Measurements from ENCODE around the gene EEF1E1.

EEF1E1 gene

DNA sequence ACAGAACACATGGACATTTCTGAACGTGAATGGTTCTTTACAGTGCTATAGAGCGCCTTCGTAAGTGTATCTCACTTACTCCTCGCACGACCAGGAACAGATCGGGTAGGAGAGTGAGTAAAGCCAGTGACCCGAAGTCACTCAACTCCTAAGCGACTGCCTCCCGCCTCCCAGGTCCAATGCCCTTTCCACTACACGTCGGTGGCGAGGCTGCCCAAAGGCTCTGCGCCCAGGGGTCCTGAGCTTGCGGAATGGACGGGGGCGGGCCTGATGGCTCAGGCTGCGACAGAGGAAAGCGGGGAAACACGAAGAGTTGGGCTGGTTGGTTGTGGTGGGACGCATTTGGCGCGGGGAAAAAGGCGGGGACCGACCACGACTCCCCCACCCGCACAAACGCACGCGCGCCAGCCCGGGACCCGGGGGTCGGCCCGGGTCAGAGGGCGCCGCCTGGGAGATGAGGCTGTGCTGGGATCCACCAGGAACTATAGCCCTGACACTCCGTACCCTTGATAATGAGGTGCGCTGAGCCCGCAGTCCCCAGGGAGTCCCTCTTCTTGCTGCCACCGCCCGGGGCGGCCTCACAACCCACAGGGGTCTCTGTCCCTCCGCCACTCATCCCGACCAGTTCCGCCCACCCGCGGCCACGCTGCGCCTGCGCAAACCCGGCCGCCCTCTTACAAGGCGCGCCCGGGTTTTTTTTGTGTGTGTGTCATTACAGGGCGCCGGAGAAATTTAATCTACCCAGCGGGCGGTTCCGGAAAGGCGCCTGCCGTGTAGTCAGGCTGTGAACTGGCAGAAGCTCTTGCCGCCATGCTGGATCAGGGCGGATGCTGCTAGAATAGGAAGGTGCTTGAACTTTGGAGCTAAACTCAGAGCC lies 38.3 kb downstream of the EEF1E1 start, which contains the start of gene BLOC1S5 (continued):
- TF ChIP-seq TSHZ1 (tag by site-specific recombination; IDR thresholded peaks at IDR 0.05; ENCODE audit: borderline replicate concordance) = no peak
- peak; percentile 21; the same call in 1 of the 2 replicates for TF ChIP-seq ZNF10 (tag by site-specific recombination; IDR thresholded peaks at IDR 0.05)
- peak; percentile 39; the same call in 1 of the 2 replicates for TF ChIP-seq ZNF394 (tag by site-specific recombination; IDR thresholded peaks at IDR 0.05; ENCODE audit: borderline replicate concordance)
- peak; percentile 77; the same call in 1 of the 2 replicates for TF ChIP-seq ZNF530 (tag by site-specific recombination; IDR thresholded peaks at IDR 0.05; ENCODE audit: low read depth)
- peak; percentile 76 for TF ChIP-seq KLF16 (tag by site-specific recombination; IDR thresholded peaks at IDR 0.05)
- peak; percentile 86 for TF ChIP-seq ZBTB20 (tag by site-specific recombination; IDR thresholded peaks at IDR 0.05)
- TF ChIP-seq REST (tag by site-specific recombination; IDR thresholded peaks at IDR 0.05) = peak; percentile 45; the same call in 1 of the 2 replicates
- TF ChIP-seq, protein P1, sequence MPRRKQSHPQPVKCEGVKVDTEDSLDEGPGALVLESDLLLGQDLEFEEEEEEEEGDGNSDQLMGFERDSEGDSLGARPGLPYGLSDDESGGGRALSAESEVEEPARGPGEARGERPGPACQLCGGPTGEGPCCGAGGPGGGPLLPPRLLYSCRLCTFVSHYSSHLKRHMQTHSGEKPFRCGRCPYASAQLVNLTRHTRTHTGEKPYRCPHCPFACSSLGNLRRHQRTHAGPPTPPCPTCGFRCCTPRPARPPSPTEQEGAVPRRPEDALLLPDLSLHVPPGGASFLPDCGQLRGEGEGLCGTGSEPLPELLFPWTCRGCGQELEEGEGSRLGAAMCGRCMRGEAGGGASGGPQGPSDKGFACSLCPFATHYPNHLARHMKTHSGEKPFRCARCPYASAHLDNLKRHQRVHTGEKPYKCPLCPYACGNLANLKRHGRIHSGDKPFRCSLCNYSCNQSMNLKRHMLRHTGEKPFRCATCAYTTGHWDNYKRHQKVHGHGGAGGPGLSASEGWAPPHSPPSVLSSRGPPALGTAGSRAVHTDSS (tag by site-specific recombination; IDR thresholded peaks at IDR 0.05) = no peak
- TF ChIP-seq ZBTB21 (tag by site-specific recombination; IDR thresholded peaks at IDR 0.05) = peak; percentile 31; the same call in 1 of the 2 replicates
- TF ChIP-seq ZNF362 (tag by site-specific recombination; IDR thresholded peaks at IDR 0.05) = peak; percentile 100
- peak; percentile 80; the same call in 1 of the 2 replicates for TF ChIP-seq ZEB2 (tag by site-specific recombination; IDR thresholded peaks at IDR 0.05)
- peak; percentile 32; the same call in 1 of the 2 replicates for TF ChIP-seq ZNF341 (tag by site-specific recombination; IDR thresholded peaks at IDR 0.05; ENCODE audit: low read depth)
- TF ChIP-seq ZNF629 (tag by site-specific recombination; IDR thresholded peaks at IDR 0.05) = peak; percentile 85
- TF ChIP-seq ZNF548 (tag by site-specific recombination; IDR thresholded peaks at IDR 0.05) = no peak
- no peak for TF ChIP-seq ZNF112 (tag by site-specific recombination; IDR thresholded peaks at IDR 0.05)
- TF ChIP-seq YY2 (tag by site-specific recombination; IDR thresholded peaks at IDR 0.05) = 0 out of 2 replicates have a peak, but pooled peaks have one; percentile 5
- no peak for TF ChIP-seq ZNF354C (tag by site-specific recombination; IDR thresholded peaks at IDR 0.05; ENCODE audit: borderline replicate concordance, low read depth)
- TF ChIP-seq, protein P2, sequence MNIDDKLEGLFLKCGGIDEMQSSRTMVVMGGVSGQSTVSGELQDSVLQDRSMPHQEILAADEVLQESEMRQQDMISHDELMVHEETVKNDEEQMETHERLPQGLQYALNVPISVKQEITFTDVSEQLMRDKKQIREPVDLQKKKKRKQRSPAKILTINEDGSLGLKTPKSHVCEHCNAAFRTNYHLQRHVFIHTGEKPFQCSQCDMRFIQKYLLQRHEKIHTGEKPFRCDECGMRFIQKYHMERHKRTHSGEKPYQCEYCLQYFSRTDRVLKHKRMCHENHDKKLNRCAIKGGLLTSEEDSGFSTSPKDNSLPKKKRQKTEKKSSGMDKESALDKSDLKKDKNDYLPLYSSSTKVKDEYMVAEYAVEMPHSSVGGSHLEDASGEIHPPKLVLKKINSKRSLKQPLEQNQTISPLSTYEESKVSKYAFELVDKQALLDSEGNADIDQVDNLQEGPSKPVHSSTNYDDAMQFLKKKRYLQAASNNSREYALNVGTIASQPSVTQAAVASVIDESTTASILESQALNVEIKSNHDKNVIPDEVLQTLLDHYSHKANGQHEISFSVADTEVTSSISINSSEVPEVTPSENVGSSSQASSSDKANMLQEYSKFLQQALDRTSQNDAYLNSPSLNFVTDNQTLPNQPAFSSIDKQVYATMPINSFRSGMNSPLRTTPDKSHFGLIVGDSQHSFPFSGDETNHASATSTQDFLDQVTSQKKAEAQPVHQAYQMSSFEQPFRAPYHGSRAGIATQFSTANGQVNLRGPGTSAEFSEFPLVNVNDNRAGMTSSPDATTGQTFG (tag by site-specific recombination; IDR thresholded peaks at IDR 0.05; ENCODE audit: borderline replicate concordance) = no peak
- TF ChIP-seq, protein P3, sequence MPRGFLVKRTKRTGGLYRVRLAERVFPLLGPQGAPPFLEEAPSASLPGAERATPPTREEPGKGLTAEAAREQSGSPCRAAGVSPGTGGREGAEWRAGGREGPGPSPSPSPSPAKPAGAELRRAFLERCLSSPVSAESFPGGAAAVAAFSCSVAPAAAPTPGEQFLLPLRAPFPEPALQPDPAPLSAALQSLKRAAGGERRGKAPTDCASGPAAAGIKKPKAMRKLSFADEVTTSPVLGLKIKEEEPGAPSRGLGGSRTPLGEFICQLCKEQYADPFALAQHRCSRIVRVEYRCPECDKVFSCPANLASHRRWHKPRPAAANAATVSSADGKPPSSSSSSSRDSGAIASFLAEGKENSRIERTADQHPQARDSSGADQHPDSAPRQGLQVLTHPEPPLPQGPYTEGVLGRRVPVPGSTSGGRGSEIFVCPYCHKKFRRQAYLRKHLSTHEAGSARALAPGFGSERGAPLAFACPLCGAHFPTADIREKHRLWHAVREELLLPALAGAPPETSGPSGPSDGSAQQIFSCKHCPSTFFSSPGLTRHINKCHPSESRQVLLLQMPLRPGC (tag by site-specific recombination; IDR thresholded peaks at IDR 0.05) = peak; percentile 60
- peak; percentile 44; the same call in 1 of the 2 replicates for TF ChIP-seq ZNF610 (tag by site-specific recombination; IDR thresholded peaks at IDR 0.05; ENCODE audit: borderline replicate concordance)
- no peak for TF ChIP-seq BCL6B (tag by site-specific recombination; IDR thresholded peaks at IDR 0.05)
- TF ChIP-seq ZNF560 (tag by site-specific recombination; IDR thresholded peaks at IDR 0.05; ENCODE audit: borderline replicate concordance) = no peak
